ENCODE data around the gene AGBL4.

AGBL4 gene

GRCh38 chr1:48756683-48757316 lies 1267.0 kb downstream of the AGBL4 start:
- DNase-seq, result no peak

DNA sequence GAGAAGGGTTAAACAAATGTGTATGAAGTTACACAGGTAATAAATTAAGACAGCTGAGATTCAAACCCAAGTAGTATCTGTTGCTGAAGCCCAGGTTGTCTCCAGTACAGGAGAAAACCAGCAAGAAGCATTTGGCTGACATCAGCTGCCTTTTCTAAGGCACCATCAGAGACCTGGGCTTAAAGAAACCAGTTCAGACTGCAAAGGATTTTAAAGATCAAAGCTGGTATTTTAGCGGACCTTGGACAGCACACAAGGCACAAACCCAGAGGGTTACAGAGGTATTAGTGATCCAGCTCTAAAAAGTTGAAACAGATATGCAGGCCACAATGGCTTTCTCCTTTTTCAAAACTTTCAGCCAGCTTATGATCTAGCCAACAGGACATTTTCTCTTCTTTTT lies 1270.5 kb downstream of the AGBL4 start:
- no peak for DNase-seq

- no peak for DNase-seq
These were observed 1273.6 kb downstream of the AGBL4 start for GRCh38 chr1:48750109-48750508.

DNA sequence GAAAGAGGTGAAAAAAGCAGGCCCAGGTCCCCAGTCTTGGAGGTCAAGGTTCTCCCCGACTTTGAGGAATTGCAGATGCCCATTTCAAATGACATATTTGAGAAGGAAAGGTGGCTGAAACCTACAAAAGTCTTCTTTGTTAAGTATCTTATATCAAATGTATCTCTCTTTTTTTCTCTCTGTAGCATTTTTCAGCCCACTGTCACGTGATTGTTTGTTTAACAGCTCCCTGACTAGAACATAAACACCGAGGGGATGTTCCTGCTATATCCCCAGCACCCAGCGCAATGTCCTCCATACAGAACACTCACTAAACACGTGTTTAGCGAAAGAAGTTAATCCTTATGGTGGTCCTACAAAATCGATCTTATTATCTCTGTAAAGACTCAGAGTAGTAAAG lies 1274.7 kb downstream of the AGBL4 start:
- DNase-seq, result no peak

GRCh38 chr1:48746906-48747305 lies 1276.8 kb downstream of the AGBL4 start:
- DNase-seq, result no peak

DNA sequence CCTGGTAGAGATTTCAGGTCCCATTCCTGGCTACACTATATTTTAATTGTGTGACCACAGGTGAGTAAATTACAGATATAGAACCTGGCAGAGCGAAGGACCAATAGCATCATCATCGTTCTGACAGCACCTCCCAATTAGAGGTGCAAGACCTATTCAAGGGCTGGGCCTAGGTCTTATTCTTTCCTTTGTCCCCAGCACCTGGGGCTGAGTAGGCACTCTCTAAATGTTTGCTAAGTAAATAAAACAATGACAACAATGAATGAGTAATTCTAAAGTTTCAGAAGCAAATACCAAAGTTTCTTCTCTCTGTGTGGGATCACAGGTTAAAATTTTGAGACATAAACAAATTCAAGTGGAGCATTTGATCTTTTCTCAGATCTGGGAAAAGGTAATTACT lies 1279.7 kb downstream of the AGBL4 start:
- no peak for DNase-seq

- DNase-seq, result no peak
These were observed 1280.3 kb downstream of the AGBL4 start for GRCh38 chr1:48743480-48743879.

GRCh38 chr1:48741380-48741779 lies 1282.4 kb downstream of the AGBL4 start:
- DNase-seq, result no peak

DNA sequence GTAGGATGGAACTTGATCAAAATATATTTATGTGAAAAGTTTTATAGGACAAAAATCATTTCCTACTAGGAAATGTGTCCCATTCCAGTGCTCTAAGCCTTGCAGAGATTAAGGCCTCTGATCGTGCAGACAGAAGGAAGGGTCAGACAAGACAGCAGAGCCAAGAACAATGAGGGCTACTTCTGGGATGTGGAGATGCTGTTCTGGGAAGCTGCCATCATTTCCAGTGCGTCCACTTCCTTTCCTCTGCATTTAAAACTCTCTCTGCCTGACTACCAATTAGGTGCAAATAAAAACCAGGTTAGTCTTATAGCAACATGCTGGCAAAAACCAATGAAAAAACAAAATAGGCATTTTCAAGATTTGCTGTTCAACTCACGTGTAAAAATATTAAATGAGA lies 1283.1 kb downstream of the AGBL4 start:
- no peak for DNase-seq

DNA sequence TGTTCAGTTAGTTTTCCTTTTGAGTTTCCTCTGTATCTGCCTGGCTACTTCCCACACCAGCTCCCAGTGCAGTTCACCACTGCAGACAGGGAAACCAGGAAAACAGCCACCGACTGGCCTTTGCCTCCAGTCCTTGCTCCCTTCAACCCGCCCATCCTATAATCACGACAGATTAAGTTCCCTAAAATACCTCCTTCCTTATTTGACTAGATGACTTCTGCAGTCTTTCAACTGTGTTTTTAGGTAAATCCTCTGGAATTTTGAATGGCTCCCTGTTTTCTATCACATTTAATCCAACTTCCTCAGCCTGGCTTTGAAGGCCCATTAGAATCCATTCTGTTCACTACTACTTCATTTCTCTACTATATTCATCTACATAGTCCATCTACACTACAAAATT lies 1284.7 kb downstream of the AGBL4 start:
- DNase-seq, result no peak

DNA sequence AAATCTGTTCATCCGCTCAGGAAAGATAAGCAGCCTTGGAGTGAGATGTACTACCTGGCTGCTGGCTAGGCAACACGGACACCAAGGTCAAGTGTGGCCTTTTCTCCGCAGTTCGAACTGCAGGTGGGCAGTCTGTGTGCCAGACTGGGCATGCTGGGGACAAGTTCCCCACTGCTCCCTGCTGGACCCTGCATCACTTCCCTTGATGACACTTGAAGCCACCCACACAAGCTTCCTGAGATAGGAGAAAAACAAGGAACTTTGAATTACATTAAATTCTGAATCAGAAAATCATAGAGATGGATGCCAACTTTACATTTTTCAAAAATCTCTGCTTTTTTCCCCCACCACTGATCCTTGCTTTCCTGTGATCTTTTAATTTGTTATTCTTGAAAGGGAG lies 1285.4 kb downstream of the AGBL4 start:
- DNase-seq, result no peak

DNA sequence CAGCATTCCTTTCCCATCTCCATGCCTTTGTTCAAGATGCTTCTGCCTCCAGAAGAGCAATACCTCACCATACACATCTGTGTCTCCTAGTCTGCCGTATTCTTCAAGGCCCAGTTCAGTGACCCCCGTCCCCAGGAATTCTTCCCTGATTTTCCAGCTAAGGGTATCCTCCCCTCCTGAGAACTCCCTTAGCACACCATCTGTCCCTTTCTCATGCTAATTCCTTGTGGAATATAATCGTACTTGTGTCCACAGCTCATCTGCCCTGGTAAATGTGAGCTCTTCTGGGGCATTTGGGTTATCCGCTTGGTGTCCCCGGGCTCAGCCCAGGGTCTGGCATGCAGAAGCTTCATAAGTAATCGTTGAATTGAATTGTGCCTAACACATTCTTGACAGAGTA lies 1288.0 kb downstream of the AGBL4 start:
- no peak for DNase-seq

- no peak for DNase-seq
These were observed 1293.4 kb downstream of the AGBL4 start for GRCh38 chr1:48730164-48730910.

DNA sequence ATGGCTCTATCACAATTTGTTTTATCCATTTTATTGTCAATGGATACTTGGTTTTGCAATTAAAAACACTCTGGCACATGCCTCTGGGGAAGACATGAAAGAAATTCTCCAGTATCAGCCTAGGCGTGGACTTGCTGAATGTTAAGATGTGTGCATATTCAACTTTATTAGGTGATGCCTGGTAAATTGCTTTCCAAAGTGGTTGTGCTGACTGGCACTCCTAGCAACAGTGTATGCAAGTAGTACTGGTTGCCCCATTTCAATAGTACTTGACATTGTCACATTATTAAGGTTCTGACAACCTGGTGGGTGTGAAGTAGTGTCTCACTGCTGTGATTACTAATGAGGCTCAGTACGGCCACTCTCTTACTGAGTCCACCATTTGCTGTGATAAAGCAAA lies 1295.2 kb downstream of the AGBL4 start:
- no peak for DNase-seq

DNA sequence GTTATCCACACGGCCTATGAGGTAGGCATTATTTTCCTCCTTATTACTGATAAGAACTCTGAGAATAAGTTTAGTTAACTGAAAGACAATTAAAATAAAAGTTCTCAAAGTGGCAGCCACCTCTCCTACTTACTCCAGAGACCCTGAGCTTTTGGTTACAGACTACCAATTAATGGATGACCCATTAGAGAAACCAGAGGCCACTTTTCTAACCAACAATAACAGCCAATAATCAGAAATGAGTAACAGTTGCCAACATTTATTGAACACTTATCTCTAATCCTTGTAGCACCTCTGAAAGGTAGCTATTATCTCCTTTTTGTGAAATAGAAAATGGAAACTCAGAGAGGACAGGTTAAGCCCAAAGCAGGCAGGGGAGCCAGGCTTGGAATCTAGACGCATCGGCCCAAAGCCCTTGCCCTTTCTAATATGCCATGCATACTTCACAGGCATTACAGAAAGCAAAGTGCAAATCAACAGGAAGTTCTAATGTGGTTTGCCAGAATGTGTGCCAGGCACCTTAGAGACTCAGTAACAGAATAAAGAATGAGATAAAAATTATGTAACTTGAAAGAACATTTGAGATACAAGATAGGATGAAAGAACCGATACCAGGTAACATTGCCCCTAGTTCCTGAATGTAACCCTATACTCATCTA lies 1297.1 kb downstream of the AGBL4 start:
- DNase-seq, result no peak

GRCh38 chr1:48726139-48726538 lies 1297.6 kb downstream of the AGBL4 start:
- DNase-seq, result no peak

- peak; percentile 22 for DNase-seq
These were observed 1298.3 kb downstream of the AGBL4 start for GRCh38 chr1:48725341-48726046.

GRCh38 chr1:48720929-48721328 lies 1302.8 kb downstream of the AGBL4 start:
- DNase-seq, result no peak

- no peak for DNase-seq
These were observed 1305.0 kb downstream of the AGBL4 start for GRCh38 chr1:48718705-48719104.

- no peak for DNase-seq
These were observed 1305.6 kb downstream of the AGBL4 start for GRCh38 chr1:48718116-48718630.

- DNase-seq, result no peak
These were observed 1306.7 kb downstream of the AGBL4 start for GRCh38 chr1:48717082-48717481.

DNA sequence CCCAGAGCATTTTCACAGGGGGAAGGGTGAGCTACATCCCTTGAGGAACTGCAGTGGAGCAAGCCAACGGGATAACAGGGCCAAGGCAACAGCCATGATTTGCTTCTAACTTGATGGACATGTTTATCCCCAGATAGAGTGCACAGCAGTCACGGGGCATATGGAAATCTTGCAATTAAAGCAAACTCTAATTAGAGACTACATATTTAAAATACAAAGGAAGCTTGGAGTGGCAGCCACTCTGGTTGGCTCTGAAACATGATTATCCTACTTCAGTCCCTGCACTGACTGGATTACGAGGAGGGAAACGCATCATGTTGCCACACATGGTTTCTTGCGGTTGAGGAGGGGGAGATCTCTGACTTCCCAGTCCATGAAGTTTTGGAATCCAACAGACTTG lies 1307.8 kb downstream of the AGBL4 start:
- no peak for DNase-seq

DNA sequence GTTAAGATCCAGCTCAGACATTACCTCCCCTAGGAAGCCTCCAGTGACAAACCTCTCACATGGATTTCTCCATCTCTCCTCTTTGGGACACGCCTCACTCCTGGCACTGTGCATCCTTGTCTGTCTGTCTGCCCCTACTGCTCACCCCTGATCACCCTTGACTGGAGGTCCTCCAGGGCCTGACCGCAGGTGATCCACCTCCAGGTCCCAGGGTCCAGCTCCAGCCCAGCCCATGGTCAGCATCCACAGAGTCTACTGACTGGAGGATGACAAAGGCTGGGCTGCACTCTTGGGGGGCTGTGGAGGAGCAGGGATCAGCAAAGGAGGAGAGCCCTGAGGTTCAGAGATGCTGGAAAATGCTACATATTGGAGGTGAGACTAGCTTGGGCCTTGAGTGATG lies 1312.8 kb downstream of the AGBL4 start:
- no peak for DNase-seq
